CD14-positive monocyte (primary cell): Measurements from ENCODE around the gene PDZRN3. TPM values are rescaled to one million over a fixed set of nuclear protein-coding genes. Genes with fewer than 3 reads are reported as not detected.

ENCODE experiments used
- DNase-seq, 3 donors: peaks; one replicate each; pipeline ENCODE4 v3.0.0-alpha.2; 2011 to 2022
- H2AFZ ChIP-seq: 2 replicates; pipeline ENCODE4 v1.6.0; 2012; ENCODE audit warnings: mild to moderate bottlenecking, low read depth, low read length, inconsistent platforms; ENCODE audit not compliant: insufficient read depth, poor library complexity, severe bottlenecking
- H3K27ac ChIP-seq, 2 donors: 1 replicate in 1 of 2; 2 replicates in 1 of 2; pipeline ENCODE4 v1.5.1; 2012 to 2013; ENCODE audit warnings: low read length in 2 of 2, control low read depth in 1 of 2, inconsistent platforms in 1 of 2, low read depth in 1 of 2, mild to moderate bottlenecking in 1 of 2
- H3K27me3 ChIP-seq, 2 donors: one replicate each; pipeline versions ENCODE4 v1.6.0 to v1.6.1; 2011 to 2013; ENCODE audit warnings: low read length in 2 of 2; ENCODE audit not compliant: control insufficient read depth in 2 of 2, insufficient read depth in 2 of 2
- H3K36me3 ChIP-seq, 2 donors: replicated peaks in 1 of 2; 1 replicate in 1 of 2; 2 replicates in 1 of 2; pipeline versions ENCODE4 v1.5.1 to v1.6.1; 2012 to 2013; ENCODE audit warnings: low read length in 2 of 2, control low read depth in 1 of 2, inconsistent platforms in 1 of 2, mild to moderate bottlenecking in 1 of 2; ENCODE audit not compliant: insufficient read depth in 2 of 2, control insufficient read depth in 1 of 2
- H3K4me1 ChIP-seq, 2 donors: 1 replicate in 1 of 2; 2 replicates in 1 of 2; pipeline versions ENCODE4 v1.5.1 to v1.6.1; 2012 to 2013; ENCODE audit warnings: low read length in 2 of 2, control low read depth in 1 of 2, inconsistent platforms in 1 of 2, mild to moderate bottlenecking in 1 of 2, moderate library complexity in 1 of 2; ENCODE audit not compliant: insufficient read depth in 2 of 2, control insufficient read depth in 1 of 2
- H3K4me2 ChIP-seq: replicated peaks from 2 replicates; pipeline ENCODE3; 2012; ENCODE audit warnings: low read length, moderate library complexity, mild to moderate bottlenecking; ENCODE audit not compliant: poor library complexity, severe bottlenecking; ENCODE audit errors: extremely low read depth
- H3K4me3 ChIP-seq, 3 experiments: fragments of 200-600 bp in 1 of 3; sonication (generic) in 1 of 3; replicated peaks in 1 of 3; 1 replicate in 2 of 3; 2 replicates in 1 of 3; pipeline ENCODE4 v1.5.1; 2011 to 2013; ENCODE audit warnings: low read length in 3 of 3, mild to moderate bottlenecking in 3 of 3, control low read depth in 2 of 3, low read depth in 2 of 3, inconsistent platforms in 1 of 3, moderate library complexity in 1 of 3
- H3K79me2 ChIP-seq: 2 replicates; pipeline ENCODE4 v1.6.0; 2012; ENCODE audit warnings: mild to moderate bottlenecking, control low read depth, inconsistent platforms, low read length, moderate library complexity; ENCODE audit not compliant: insufficient read depth
- H3K9ac ChIP-seq: 2 replicates; pipeline ENCODE4 v1.6.0; 2017; ENCODE audit warnings: low read length, mild to moderate bottlenecking; ENCODE audit not compliant: insufficient read depth, poor library complexity, severe bottlenecking
- H3K9me3 ChIP-seq, 2 donors: replicated peaks in 1 of 2; 1 replicate in 1 of 2; 2 replicates in 1 of 2; pipeline versions ENCODE4 v1.5.1 to v1.6.1; 2012 to 2013; ENCODE audit warnings: low read length in 2 of 2, control low read depth in 1 of 2; ENCODE audit not compliant: control insufficient read depth in 1 of 2, insufficient read depth in 1 of 2
- H4K20me1 ChIP-seq: 2 replicates; pipeline ENCODE4 v1.6.0; 2012; ENCODE audit warnings: mild to moderate bottlenecking, low read length, control low read depth, moderate library complexity; ENCODE audit not compliant: insufficient read depth
- H3K27ac Mint-ChIP-seq, 7 donors: one replicate each; pipeline ENCODE4 v1.8.0; 2020; ENCODE audit warnings: mild to moderate bottlenecking in 7 of 7, mixed read lengths in 7 of 7, moderate library complexity in 6 of 7, inconsistent platforms in 2 of 7
- H3K27me3 Mint-ChIP-seq, 3 donors: one replicate each; pipeline ENCODE4 v1.8.0; 2021 to 2022; ENCODE audit warnings: low read depth in 3 of 3, mild to moderate bottlenecking in 3 of 3, mixed read lengths in 3 of 3, moderate library complexity in 3 of 3, inconsistent platforms in 1 of 3
- H3K36me3 Mint-ChIP-seq, 2 donors: one replicate each; pipeline ENCODE4 v1.8.0; 2020; ENCODE audit warnings: mixed read lengths in 2 of 2, inconsistent platforms in 1 of 2, mild to moderate bottlenecking in 1 of 2
- H3K4me1 Mint-ChIP-seq: one replicate; pipeline ENCODE4 v1.8.0; 2020; ENCODE audit warnings: mild to moderate bottlenecking, mixed read lengths
- H3K4me3 Mint-ChIP-seq, 2 donors: one replicate each; pipeline ENCODE4 v1.8.0; 2020; ENCODE audit warnings: mild to moderate bottlenecking in 2 of 2, mixed read lengths in 2 of 2, moderate library complexity in 1 of 2
- H3K9me3 Mint-ChIP-seq, 7 donors: one replicate each; pipeline ENCODE4 v1.8.0; 2020 to 2022; ENCODE audit warnings: mixed read lengths in 7 of 7, mild to moderate bottlenecking in 6 of 7, moderate library complexity in 6 of 7, inconsistent platforms in 2 of 7
- WGBS: methylation state at CpG from one replicate; pipeline ENCODE4 v1.1.5; 2013; ENCODE audit warnings: missing lambda C conversion rate; ENCODE audit not compliant: insufficient coverage; 5-methylcytosine and 5-hydroxymethylcytosine counted together
- intact Hi-C, 2 donors: fragments of 100-400 bp; cut with micrococcal nuclease; formaldehyde crosslinking; loops; one replicate each; pipeline versions ENCODE4 v1.15.0 to v1.15.1; 2023
- polyA plus RNA-seq, 3 donors: library from polyadenylated mRNA; depleted of rRNA in 1 of 3; unstranded in 2 of 3; stranded (reverse) in 1 of 3; fragments of 300-500 nt in 2 of 3; fragments of >200 nt in 1 of 3; fragmentation: Illumina TruSeq in 2 of 3; gene quantifications; 1 replicate in 2 of 3; 2 replicates in 1 of 3; pipeline ENCODE4 v1.2.3, GENCODE V29; 2012 to 2021
- TF ChIP-seq, protein P1 (sequence below): fragments of 200-600 bp; IDR thresholded peaks from one replicate; pipeline ENCODE4 v1.8.0; 2022; ENCODE audit warnings: antibody characterized with exemption, mild to moderate bottlenecking

Gene PDZRN3
- polyA plus RNA-seq, 3 donors = not detected

GRCh38 chr3:73469331-73469730, 155.4 kb downstream of the PDZRN3 start:
- intact Hi-C loops = no loop called here
- TF ChIP-seq, protein P1, sequence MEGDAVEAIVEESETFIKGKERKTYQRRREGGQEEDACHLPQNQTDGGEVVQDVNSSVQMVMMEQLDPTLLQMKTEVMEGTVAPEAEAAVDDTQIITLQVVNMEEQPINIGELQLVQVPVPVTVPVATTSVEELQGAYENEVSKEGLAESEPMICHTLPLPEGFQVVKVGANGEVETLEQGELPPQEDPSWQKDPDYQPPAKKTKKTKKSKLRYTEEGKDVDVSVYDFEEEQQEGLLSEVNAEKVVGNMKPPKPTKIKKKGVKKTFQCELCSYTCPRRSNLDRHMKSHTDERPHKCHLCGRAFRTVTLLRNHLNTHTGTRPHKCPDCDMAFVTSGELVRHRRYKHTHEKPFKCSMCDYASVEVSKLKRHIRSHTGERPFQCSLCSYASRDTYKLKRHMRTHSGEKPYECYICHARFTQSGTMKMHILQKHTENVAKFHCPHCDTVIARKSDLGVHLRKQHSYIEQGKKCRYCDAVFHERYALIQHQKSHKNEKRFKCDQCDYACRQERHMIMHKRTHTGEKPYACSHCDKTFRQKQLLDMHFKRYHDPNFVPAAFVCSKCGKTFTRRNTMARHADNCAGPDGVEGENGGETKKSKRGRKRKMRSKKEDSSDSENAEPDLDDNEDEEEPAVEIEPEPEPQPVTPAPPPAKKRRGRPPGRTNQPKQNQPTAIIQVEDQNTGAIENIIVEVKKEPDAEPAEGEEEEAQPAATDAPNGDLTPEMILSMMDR = no peak
- Histone ChIP-seq H3K79me2 (no peaks in the 10 kb centered on the region), H4K20me1 (no peaks in the 10 kb centered on the region), H2AFZ (no peak overlapping the region), H3K9ac (no peak overlapping the region), H3K4me1 (no peaks in the 10 kb centered on the region), H3K4me3 (no peak overlapping the region), H3K9me3 (no peaks in the 10 kb centered on the region), H3K27me3 (peaks cover 0 to 2% of the 10 kb centered on the region in 2 donors), H3K27ac (no peak overlapping the region), H3K4me2 (no peak overlapping the region), H3K36me3 (no peaks in the 10 kb centered on the region)
- no peak overlapping the region for H3K4me3 Mint-ChIP-seq
- H3K27me3 Mint-ChIP-seq = peaks cover 6 to 9% (median 7%) of the 10 kb centered on the region in 3 donors
- H3K4me1 Mint-ChIP-seq = no peaks in the 10 kb centered on the region
- H3K27ac Mint-ChIP-seq = no peak overlapping the region
- DNase-seq = no peak
- peaks cover 0 to 3% (median 0%) of the 10 kb centered on the region in 7 donors for H3K9me3 Mint-ChIP-seq
- H3K36me3 Mint-ChIP-seq = no peaks in the 10 kb centered on the region
- WGBS = 98% methylated on average over 6 of the region's 9 CpGs

DNA sequence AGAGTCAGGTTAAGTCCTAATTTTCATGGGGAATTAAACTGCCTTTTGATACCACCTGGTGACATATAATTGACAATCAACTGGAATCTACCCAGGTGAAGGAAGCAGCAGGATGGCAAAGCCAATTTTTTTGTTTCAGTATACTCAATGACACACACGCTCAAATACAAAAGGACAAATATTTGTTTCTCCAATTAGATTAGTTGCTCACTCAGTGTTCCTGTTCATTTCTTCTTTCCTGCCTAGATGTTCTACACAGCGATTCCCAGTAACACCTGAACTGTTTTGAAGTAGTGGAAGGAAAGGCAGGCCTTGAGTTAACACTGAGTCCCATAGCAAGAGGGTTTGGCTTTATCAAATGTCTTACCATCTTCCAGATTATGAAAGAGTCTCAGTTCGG, 157.5 kb downstream of the PDZRN3 start:
- Histone ChIP-seq H3K9me3 (no peaks in the 10 kb centered on the region), H3K27ac (no peak overlapping the region), H2AFZ (no peak overlapping the region), H3K4me2 (no peak overlapping the region), H4K20me1 (no peaks in the 10 kb centered on the region), H3K4me3 (no peak overlapping the region), H3K4me1 (no peaks in the 10 kb centered on the region), H3K36me3 (no peaks in the 10 kb centered on the region), H3K79me2 (no peaks in the 10 kb centered on the region), H3K9ac (no peak overlapping the region), H3K27me3 (peaks cover 0 to 2% of the 10 kb centered on the region in 2 donors)
- TF ChIP-seq, protein P1 = no peak
- DNase-seq = no peak
- intact Hi-C loops = no loop called here
- H3K27me3 Mint-ChIP-seq = peaks cover 2 to 7% (median 2%) of the 10 kb centered on the region in 3 donors
- no peak overlapping the region for H3K27ac Mint-ChIP-seq
- no peaks in the 10 kb centered on the region for H3K4me1 Mint-ChIP-seq
- 100% methylated on average over 1 of the region's 3 CpGs for WGBS
- no peaks in the 10 kb centered on the region for H3K36me3 Mint-ChIP-seq
- H3K4me3 Mint-ChIP-seq = no peak overlapping the region
- H3K9me3 Mint-ChIP-seq = no peaks in the 10 kb centered on the region
